Activated naive CD4-positive, alpha-beta T cell treated with anti-CD3 and anti-CD28 coated beads, Interleukin-2, amount 10 ng/mL, durations not matched to agents 7 days and 5 days (primary cell): ENCODE measurements around the gene ZER1.
A peak's percentile ranks its signal among the peaks of the same experiment; 100 is the strongest.
"Not testable (repeated sequence)": the region's sequence is repeated elsewhere in the genome, so short reads cannot be mapped to it uniquely, and the experiment has no call there.

Experiments
- CTCF ChIA-PET: fragments of 350-600 bp; sonication (Branson Sonifier 250); formaldehyde crosslinking; loops from one replicate; lab custom pipeline; 2021; ENCODE audit warnings: antibody characterized with exemption; lab: Charles Lee
- DNase-seq: peaks from one replicate; pipeline ENCODE4 v3.0.0-alpha.2; 2020
- H3K27ac Mint-ChIP-seq: one replicate; pipeline ENCODE4 v1.8.0; 2021; ENCODE audit warnings: mild to moderate bottlenecking, moderate library complexity, mixed read lengths
- H3K27me3 Mint-ChIP-seq: one replicate; pipeline ENCODE4 v1.8.0; 2021; ENCODE audit warnings: mild to moderate bottlenecking, mixed read lengths
- H3K36me3 Mint-ChIP-seq: one replicate; pipeline ENCODE4 v1.8.0; 2021; ENCODE audit warnings: mixed read lengths
- H3K4me1 Mint-ChIP-seq: one replicate; pipeline ENCODE4 v1.8.0; 2021; ENCODE audit warnings: mixed read lengths
- H3K4me3 Mint-ChIP-seq: one replicate; pipeline ENCODE4 v1.8.0; 2021; ENCODE audit warnings: mild to moderate bottlenecking, moderate library complexity, mixed read lengths
- H3K9me3 Mint-ChIP-seq: one replicate; pipeline ENCODE4 v1.8.0; 2021; ENCODE audit warnings: mixed read lengths

ZER1 gene

DNA sequence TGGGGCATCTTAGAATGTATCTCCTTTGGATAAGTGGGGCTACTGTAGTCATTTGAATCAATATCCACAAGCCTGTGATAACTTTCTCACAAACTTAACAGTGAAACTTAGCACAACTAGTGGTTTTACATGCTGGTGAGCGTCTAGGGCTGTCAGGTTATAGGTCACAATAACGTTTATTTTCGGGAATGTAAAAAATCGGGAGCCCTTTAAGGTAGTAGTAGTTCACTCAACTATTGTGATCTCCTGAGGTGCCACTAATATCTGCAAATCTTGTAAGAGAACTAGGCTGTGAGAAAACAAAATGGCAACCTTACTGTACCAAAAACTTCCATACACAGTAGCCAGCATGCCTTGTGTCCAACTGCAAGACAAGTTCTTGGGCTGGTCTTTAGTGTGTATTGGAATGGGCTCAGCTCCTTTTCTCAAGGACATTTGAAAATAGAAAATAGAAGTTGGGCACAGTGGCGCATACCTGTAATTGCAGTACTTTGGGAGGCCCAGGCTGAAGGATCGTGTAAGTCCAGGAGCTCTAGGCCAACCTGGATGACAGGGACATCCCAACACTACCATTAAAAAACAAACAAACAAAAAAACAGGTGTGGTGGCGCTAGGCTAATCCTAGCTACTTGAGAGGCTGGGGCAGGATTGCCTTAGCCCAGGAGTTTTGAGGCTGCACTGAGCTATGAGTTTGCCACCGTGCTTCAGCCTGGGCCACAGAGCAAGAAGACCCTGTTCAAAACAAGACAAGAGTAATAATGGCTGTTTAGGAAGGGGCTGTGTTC, 74.6 kb downstream of the ZER1 start:
- Mint-ChIP-seq H3K4me1 (peaks cover 18% of the 10 kb centered on the region), H3K9me3 (peaks cover 2% of the 10 kb centered on the region), H3K4me3 (no peak overlapping the region), H3K36me3 (peaks cover 34% of the 10 kb centered on the region), H3K27me3 (peaks cover 1% of the 10 kb centered on the region), H3K27ac (peak overlapping the region; percentile 64)
- peak; percentile 3 for DNase-seq
- CTCF ChIA-PET, result interaction anchor here (1.0 kb wide), 1 partner anchor 9 kb away, joined by 4 read pairs; no protein-coding TSS in a partner anchor

- peaks cover 2% of the 10 kb centered on the region for H3K9me3 Mint-ChIP-seq
- DNase-seq, result no peak
- H3K27ac Mint-ChIP-seq, result no peak overlapping the region
- H3K4me1 Mint-ChIP-seq, result peaks cover 19% of the 10 kb centered on the region
- H3K27me3 Mint-ChIP-seq, result no peaks in the 10 kb centered on the region
- H3K4me3 Mint-ChIP-seq, result no peak overlapping the region
- CTCF ChIA-PET, result no interaction called here
- peaks cover 48% of the 10 kb centered on the region for H3K36me3 Mint-ChIP-seq
Measured at GRCh38 chr9:128694344-128694743, 77.4 kb downstream of the ZER1 start.

DNA sequence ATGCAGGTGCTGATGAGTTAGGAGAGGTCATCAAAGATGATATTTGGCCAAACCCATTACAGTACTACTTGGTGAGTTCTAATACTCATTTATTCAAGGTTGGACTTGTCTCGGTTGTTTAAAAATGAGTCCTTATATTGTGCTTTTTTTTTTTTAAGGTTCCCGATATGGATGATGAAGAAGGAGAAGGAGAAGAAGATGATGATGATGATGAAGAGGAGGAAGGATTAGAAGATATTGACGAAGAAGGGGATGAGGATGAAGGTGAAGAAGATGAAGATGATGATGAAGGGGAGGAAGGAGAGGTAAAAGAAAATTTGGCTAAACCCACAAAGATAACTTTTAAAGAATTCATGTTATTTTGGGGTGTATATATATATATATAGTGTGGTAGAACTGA, 78.0 kb downstream of the ZER1 start:
- Mint-ChIP-seq H3K4me1 (peaks cover 19% of the 10 kb centered on the region), H3K27ac (peak overlapping the region; percentile 78), H3K36me3 (peaks cover 48% of the 10 kb centered on the region)
- H3K9me3 Mint-ChIP-seq, H3K4me3 Mint-ChIP-seq, H3K27me3 Mint-ChIP-seq, DNase-seq: not testable (repeated sequence)
- CTCF ChIA-PET, result interaction anchor here (0.6 to 1.5 kb wide), 2 partner anchors 9 to 39 kb away, joined by 3 to 4 read pairs; partner anchors contain the start of gene PKN3

- Mint-ChIP-seq H3K4me3 (peak overlapping the region; percentile 100), H3K9me3 (no peaks in the 10 kb centered on the region), H3K36me3 (peaks cover 36% of the 10 kb centered on the region), H3K27ac (peak overlapping the region; percentile 97), H3K27me3 (no peaks in the 10 kb centered on the region), H3K4me1 (peaks cover 48% of the 10 kb centered on the region)
- CTCF ChIA-PET, result interaction anchor here (0.9 kb wide), 1 partner anchor 11 kb away, joined by 3 read pairs; the partner anchor contains the start of gene PKN3
- no peak for DNase-seq
Measured at GRCh38 chr9:128690684-128691034, 81.1 kb downstream of the ZER1 start.

GRCh38 chr9:128689820-128690683, 81.7 kb downstream of the ZER1 start:
- CTCF ChIA-PET, result interaction anchor here (0.9 kb wide), 1 partner anchor 12 kb away, joined by 3 read pairs; the partner anchor contains the start of gene PKN3
- H3K4me1 Mint-ChIP-seq, result peaks cover 54% of the 10 kb centered on the region
- no peaks in the 10 kb centered on the region for H3K27me3 Mint-ChIP-seq
- no peaks in the 10 kb centered on the region for H3K9me3 Mint-ChIP-seq
- peak; percentile 71 for DNase-seq
- H3K36me3 Mint-ChIP-seq, result peaks cover 33% of the 10 kb centered on the region
- H3K4me3 Mint-ChIP-seq, result peak overlapping the region; percentile 100
- H3K27ac Mint-ChIP-seq, result peak overlapping the region; percentile 97

DNA sequence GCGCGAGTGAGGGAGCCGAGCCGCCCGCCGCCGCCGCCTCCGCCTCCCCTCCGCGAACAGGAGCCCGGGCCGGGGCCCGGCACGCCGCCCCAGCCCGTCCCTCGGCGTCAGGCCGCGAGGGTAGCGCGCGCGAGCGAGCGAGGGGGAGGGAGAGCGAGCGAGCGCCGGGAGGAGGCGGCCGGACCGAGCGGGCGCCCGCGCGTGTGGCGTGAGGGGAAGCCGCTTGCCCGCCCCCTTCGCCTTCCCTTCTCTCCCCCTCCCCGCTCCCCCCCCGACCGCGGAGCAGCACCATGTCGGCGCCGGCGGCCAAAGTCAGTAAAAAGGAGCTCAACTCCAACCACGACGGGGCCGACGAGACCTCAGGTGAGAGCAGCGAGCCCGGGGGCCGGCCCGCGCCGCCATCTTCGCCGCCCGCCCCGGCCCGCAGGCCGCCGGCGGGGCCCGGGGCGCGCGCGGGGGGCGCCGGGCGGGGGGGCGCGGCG, 82.4 kb downstream of the ZER1 start:
- H3K4me3 Mint-ChIP-seq, result peak overlapping the region; percentile 64
- peaks cover 27% of the 10 kb centered on the region for H3K36me3 Mint-ChIP-seq
- CTCF ChIA-PET, result no interaction called here

GRCh38 chr9:128688501-128689292, 83.0 kb downstream of the ZER1 start, which contains the start of gene SET:
SET (plus strand) TSS chr9:128689222; CDS start chr9:128689583, 361 bp downstream.
- Mint-ChIP-seq H3K27ac (peak within 1 kb of the TSS; percentile 99), H3K4me3 (peak within 1 kb of the TSS; percentile 79), H3K9me3 (no peaks in the 10 kb centered on the region), H3K27me3 (no peaks in the 10 kb centered on the region), H3K36me3 (peaks cover 26% of the 10 kb centered on the region), H3K4me1 (peaks cover 63% of the 10 kb centered on the region)
- CTCF ChIA-PET, result no interaction called here
- DNase-seq, result peak; percentile 93

More for the DNA sequence above, 82.4 kb downstream of the ZER1 start:
- Mint-ChIP-seq H3K27ac (peak overlapping the region; percentile 83), H3K9me3 (no peaks in the 10 kb centered on the region), H3K27me3 (no peaks in the 10 kb centered on the region), H3K4me1 (peaks cover 61% of the 10 kb centered on the region)
- no peak for DNase-seq

- H3K27ac Mint-ChIP-seq, result peak overlapping the region; percentile 99
- H3K36me3 Mint-ChIP-seq, result peaks cover 19% of the 10 kb centered on the region
- H3K27me3 Mint-ChIP-seq, result no peaks in the 10 kb centered on the region
- H3K9me3 Mint-ChIP-seq, result no peaks in the 10 kb centered on the region
- CTCF ChIA-PET, result no interaction called here
- no peak overlapping the region for H3K4me3 Mint-ChIP-seq
- DNase-seq, result peak; percentile 18
- peaks cover 66% of the 10 kb centered on the region for H3K4me1 Mint-ChIP-seq
Measured at GRCh38 chr9:128687453-128687852, 84.3 kb downstream of the ZER1 start.

DNA sequence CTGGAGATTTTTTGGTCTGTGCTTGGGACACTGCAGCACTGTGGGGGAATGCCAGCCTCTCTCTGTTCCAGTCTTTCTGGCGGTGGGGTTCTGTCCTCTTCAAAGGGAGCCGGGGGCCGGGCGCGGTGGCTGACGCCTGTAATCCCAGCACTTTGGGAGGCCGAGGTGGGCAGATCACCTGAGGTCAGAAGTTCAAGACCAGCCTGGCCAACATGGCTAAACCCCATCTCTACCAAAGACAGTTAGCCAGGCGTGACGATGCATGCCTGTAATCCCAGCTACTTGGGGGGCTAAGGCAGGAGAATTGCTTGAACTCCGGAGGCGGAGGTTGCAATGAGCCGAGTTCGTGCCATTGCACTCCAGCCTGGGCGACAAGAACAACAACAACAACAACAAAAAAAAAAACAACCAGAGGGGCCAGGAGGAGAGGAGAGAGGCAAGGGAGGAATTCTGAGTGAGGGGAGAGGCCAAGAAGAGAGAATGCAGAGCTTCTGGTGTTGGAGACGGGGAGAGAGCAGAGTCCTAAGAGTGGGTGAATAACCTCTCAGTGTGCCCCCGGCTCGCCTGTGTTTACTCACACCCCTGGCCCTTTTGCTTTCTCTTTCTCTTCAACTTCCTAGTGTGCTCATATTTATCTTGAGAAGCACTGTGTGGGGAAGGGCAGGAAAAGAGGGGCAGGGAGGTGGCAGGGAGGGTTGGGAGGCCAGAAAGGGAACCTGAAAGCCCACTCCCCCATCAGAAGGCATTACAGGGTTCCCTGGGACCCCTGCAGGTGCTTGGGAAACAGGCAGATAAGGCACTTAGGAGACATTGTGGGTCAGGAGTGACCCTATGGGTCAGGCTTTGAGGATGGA, 85.9 kb downstream of the ZER1 start:
- CTCF ChIA-PET, result no interaction called here
- H3K27me3 Mint-ChIP-seq, result no peaks in the 10 kb centered on the region
- peak; percentile 71 for DNase-seq
- H3K4me1 Mint-ChIP-seq, result peaks cover 59% of the 10 kb centered on the region
- peaks cover 12% of the 10 kb centered on the region for H3K36me3 Mint-ChIP-seq
- no peaks in the 10 kb centered on the region for H3K9me3 Mint-ChIP-seq
- peak overlapping the region; percentile 99 for H3K27ac Mint-ChIP-seq
- H3K4me3 Mint-ChIP-seq, result peak overlapping the region; percentile 91

- DNase-seq, result peak; percentile 90
- Mint-ChIP-seq H3K4me1 (peaks cover 59% of the 10 kb centered on the region), H3K4me3 (peak overlapping the region; percentile 91)
Measured at GRCh38 chr9:128684325-128685199, 87.2 kb downstream of the ZER1 start.

DNA sequence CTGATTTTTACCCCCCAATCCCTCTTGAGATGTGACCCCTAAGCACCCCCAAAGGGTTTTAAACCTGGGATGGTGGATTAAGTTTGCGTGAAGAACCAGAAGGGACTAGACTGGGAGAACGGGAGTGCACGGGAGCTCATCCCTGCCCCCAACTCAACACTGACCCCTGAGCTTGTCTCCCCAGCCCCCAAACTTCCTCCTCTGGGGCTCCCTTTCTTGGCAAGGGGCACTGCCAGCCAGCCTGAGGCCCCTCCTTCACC, 87.7 kb downstream of the ZER1 start:
- Mint-ChIP-seq H3K4me3 (peak overlapping the region; percentile 91), H3K27ac (peak overlapping the region; percentile 99), H3K4me1 (peaks cover 59% of the 10 kb centered on the region), H3K27me3 (no peaks in the 10 kb centered on the region), H3K36me3 (peaks cover 7% of the 10 kb centered on the region), H3K9me3 (no peaks in the 10 kb centered on the region)
- CTCF ChIA-PET, result no interaction called here
- DNase-seq, result no peak

More at GRCh38 chr9:128684325-128685199, 87.2 kb downstream of the ZER1 start:
- Mint-ChIP-seq H3K27ac (peak overlapping the region; percentile 99), H3K9me3 (no peaks in the 10 kb centered on the region), H3K27me3 (no peaks in the 10 kb centered on the region), H3K36me3 (peaks cover 7% of the 10 kb centered on the region)
- CTCF ChIA-PET, result interaction anchor here (0.7 kb wide), 1 partner anchor 46 kb away, joined by 3 read pairs; no protein-coding TSS in a partner anchor

GRCh38 chr9:128683340-128684064, 88.2 kb downstream of the ZER1 start:
- Mint-ChIP-seq H3K27ac (peak overlapping the region; percentile 99), H3K4me1 (peaks cover 59% of the 10 kb centered on the region), H3K27me3 (no peaks in the 10 kb centered on the region), H3K9me3 (no peaks in the 10 kb centered on the region), H3K4me3 (peak overlapping the region; percentile 91), H3K36me3 (peaks cover 7% of the 10 kb centered on the region)
- DNase-seq, result peak; percentile 51
- CTCF ChIA-PET, result no interaction called here
